ENCODE results near the gene LENG8. TPM values are rescaled to one million over a fixed set of nuclear protein-coding genes. Genes with fewer than 3 reads are reported as not detected.

The LENG8 gene
- total and polyA plus RNA-seq, 2 of the 13 experiments (the other 11 are each of a cell fraction or from before 2014, with no cell fraction given) = 14.3 to 41.9 TPM

- FAIRE-seq = no peak
- no peaks in the 10 kb centered on the region for H3K79me2 ChIP-seq (ENCODE audit: insufficient read depth, low read length)
- intact Hi-C loops (cut with micrococcal nuclease; ENCODE audit: unreplicated experiment) = no loop called here
- POLR2A ChIA-PET = interaction anchor here (1.3 kb wide), 1 partner anchor 21 kb away, joined by 6 read pairs; the partner anchor contains the start of gene LENG8
- H3K27ac ChIP-seq (ENCODE audit: extremely low read length, insufficient read depth, low read length) = no peak overlapping the region
- TF ChIP-seq ZIK1 (CRISPR knock-in tag; IDR thresholded peaks at IDR 0.05; ENCODE audit: borderline replicate concordance, low read depth) (no peak), PCBP1 (IDR thresholded peaks at IDR 0.05; ENCODE audit: borderline replicate concordance, low read depth, low read length) (no peak), ZNF34 (CRISPR knock-in tag; IDR thresholded peaks at IDR 0.05; ENCODE audit: borderline replicate concordance) (no peak), ZNF724P (CRISPR knock-in tag; IDR thresholded peaks at IDR 0.05; ENCODE audit: borderline replicate concordance) (no peak), SP140L (CRISPR knock-in tag; IDR thresholded peaks at IDR 0.05; ENCODE audit: borderline replicate concordance) (no peak), SMC3 (IDR thresholded peaks at IDR 0.05; ENCODE audit: low read length) (no peak), ZNF30 (CRISPR knock-in tag; IDR thresholded peaks at IDR 0.05) (no peak), YY1 (IDR thresholded peaks at IDR 0.05; ENCODE audit: insufficient read depth, insufficient replicate concordance, low read depth, low read length) (no peak), AGO2 (optimal IDR thresholded peaks at IDR 0.05; ENCODE audit: low read depth, low read length) (no peak), SUZ12 (IDR thresholded peaks at IDR 0.05; ENCODE audit: low read depth, low read length) (no peak), ZNF674 (CRISPR knock-in tag; IDR thresholded peaks at IDR 0.05; ENCODE audit: low read depth) (no peak), ZNF609 (CRISPR knock-in tag; IDR thresholded peaks at IDR 0.05; ENCODE audit: borderline replicate concordance) (no peak), MIER3 (CRISPR knock-in tag; IDR thresholded peaks at IDR 0.05; ENCODE audit: borderline replicate concordance) (no peak), NFIB (CRISPR knock-in tag; IDR thresholded peaks at IDR 0.05; ENCODE audit: borderline replicate concordance) (no peak), ZBTB8A (CRISPR knock-in tag; IDR thresholded peaks at IDR 0.05; ENCODE audit: borderline replicate concordance, low read depth) (no peak), DRAP1 (CRISPR knock-in tag; IDR thresholded peaks at IDR 0.05) (no peak), KDM1A (CRISPR knock-in tag; IDR thresholded peaks at IDR 0.05) (no peak)
- TF ChIP-seq, protein P1, sequence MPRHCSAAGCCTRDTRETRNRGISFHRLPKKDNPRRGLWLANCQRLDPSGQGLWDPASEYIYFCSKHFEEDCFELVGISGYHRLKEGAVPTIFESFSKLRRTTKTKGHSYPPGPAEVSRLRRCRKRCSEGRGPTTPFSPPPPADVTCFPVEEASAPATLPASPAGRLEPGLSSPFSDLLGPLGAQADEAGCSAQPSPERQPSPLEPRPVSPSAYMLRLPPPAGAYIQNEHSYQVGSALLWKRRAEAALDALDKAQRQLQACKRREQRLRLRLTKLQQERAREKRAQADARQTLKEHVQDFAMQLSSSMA (CRISPR knock-in tag; IDR thresholded peaks at IDR 0.05) = no peak
- TF ChIP-seq, protein P2, sequence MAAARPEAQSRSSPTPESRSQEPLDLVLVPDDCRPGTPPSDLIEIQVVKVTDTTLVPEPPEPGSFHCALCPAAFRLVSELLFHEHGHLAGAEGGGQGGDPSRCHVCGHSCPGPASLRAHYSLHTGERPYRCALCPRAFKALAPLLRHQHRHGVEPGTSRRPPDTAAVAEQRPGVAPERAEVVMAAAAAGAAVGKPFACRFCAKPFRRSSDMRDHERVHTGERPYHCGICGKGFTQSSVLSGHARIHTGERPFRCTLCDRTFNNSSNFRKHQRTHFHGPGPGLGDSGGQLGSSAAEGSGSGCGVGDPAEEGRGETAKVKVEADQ (CRISPR knock-in tag; IDR thresholded peaks at IDR 0.05; ENCODE audit: borderline replicate concordance) = no peak
- no peak overlapping the region for H2AFZ ChIP-seq (ENCODE audit: low read length)
- H4K20me1 ChIP-seq (ENCODE audit: insufficient read depth, low read length) = no peaks in the 10 kb centered on the region
- no peak for DNase-seq (ENCODE audit: low spot score)
- BruUV-seq (replicated peaks) = no TSS peak
- WGBS (ENCODE audit: low lambda C conversion rate) = 60% methylated on average over 3 of the region's 8 CpGs
- in situ Hi-C loops (cut with HindIII; ENCODE audit: extremely low pct_ligation_motif_present, low pct_unique_long_range_greater_than_20kb) = no loop called here
- H3K36me3 ChIP-seq (replicated peaks in 1 of 2; ENCODE audit: control insufficient read depth in 1 of 2, insufficient read depth in 2 of 2, low read length in 2 of 2) = no peaks in the 10 kb centered on the region
- peaks cover 11% of the 10 kb centered on the region; the same call in 1 of the 2 replicates for H3K4me1 ChIP-seq (ENCODE audit: insufficient read depth, low read length)
- H3K4me3 ChIP-seq (replicated peaks in 1 of 3; ENCODE audit: insufficient read depth in 1 of 3, low read depth in 2 of 3, low read length in 3 of 3) = no peak overlapping the region
- no peaks in the 10 kb centered on the region for H3K9me3 ChIP-seq (ENCODE audit: low read length)
- no peak overlapping the region for H3K9ac ChIP-seq (ENCODE audit: insufficient read depth, low read depth, low read length)
- H3K4me2 ChIP-seq (ENCODE audit: low read depth, low read length) = no peak overlapping the region
- no peak for ATAC-seq
- H3K27me3 ChIP-seq (ENCODE audit: control insufficient read depth in 1 of 2, insufficient read depth in 2 of 2, low read length in 2 of 2) = no peaks in the 10 kb centered on the region; a peak in 1 of 5 replicates
- CTCF ChIA-PET (ENCODE audit: low intra/inter-chr PET ratio, low total read pairs) = no interaction called here
Measured at GRCh38 chr19:54469496-54469934, 20.5 kb downstream of the LENG8 start.

Measured in HepG2 (cell line).